GM10847 (cell line): Measurements from ENCODE around the gene SLC16A7.

Experiments used
- POLR2A ChIP-seq: IDR thresholded peaks from 2 replicates; pipeline ENCODE4 v1.6.1; 2011; ENCODE audit not compliant: insufficient read length; ENCODE audit errors: extremely low read depth

SLC16A7 gene

DNA sequence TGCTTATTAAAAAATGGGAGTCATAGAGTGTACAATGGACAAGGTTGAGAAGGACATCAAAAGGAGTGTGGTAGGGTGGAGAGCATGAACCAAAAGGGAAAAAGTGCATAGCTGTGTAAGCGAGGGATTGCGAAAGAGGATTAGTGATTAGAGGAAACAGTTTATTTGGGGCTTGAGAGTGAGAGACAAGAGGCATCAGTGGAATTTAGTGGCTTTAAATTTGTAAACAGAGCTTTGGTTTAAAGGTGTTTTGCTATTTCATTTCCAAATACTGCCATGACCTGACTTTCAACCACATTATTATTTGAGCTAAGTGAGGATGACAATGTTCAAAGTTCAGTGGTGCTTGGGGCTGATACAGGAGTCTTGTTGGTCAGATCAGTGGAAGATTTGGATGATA is 53.4 kb downstream of the SLC16A7 start:
- TF ChIP-seq POLR2A: no peak

DNA sequence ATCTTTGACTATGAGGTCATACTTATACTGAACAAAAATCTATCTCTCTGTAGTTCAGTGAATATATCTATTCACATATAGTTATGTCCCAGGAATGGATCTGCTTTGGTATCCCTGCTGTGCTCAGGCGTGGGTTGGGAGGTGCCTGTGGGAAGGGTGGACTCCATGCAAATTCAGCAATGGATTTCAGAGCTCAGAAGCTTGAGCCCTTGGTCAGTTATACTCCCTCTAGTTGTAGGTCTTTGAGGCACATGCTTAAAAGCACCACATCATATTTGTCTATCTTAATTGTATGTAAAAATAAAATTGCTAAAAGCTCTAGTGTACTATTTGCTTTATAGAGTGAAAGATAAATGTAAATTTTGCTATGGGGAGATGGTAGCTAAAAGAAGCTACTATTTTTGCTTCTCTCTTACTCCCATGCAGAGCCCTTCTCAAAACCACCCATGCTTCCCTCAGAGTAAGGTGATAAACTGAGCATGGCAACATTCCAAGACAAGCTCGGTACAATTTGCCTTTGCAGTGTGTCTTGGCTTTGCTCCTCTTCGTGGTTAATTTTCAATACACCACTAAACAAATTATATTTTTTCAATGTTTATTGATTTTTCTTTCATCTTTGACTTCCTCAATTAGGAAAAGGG is 54.9 kb downstream of the SLC16A7 start:
- no peak for TF ChIP-seq POLR2A

DNA sequence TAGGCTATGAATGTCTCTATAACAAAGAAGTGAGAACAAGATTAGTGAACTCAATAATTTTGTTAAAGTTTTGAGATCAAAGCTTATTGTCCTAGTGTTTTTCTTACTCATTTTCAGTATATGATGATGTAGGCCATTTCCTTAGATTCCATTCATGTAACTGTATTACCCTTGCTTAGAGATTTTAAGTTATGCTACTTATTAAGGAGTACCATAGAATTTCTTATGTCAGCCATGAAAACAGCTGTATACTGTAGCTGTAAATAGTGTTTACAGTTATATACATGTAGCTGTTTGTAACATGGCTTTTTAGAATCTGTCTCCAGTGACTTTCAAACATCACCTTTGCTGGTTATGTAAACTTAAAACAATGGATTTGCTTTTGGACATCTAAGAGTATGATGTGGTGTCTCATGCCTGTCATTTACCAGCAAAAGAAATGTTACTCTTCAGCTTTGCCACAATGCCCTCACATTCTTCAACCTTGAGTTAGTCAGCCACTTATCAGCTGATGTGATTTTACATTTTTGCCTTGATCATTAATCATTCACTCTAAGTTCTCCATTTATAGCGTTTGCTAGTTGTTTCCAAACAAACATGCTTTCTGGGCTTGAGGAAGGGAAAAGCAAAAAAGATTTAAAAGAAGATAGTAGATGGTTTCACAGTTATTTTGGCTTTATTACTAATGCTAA is 55.5 kb downstream of the SLC16A7 start:
- no peak for TF ChIP-seq POLR2A

- TF ChIP-seq POLR2A: no peak
Measured at GRCh38 chr12:59652130-59652529, 56.3 kb downstream of the SLC16A7 start.

DNA sequence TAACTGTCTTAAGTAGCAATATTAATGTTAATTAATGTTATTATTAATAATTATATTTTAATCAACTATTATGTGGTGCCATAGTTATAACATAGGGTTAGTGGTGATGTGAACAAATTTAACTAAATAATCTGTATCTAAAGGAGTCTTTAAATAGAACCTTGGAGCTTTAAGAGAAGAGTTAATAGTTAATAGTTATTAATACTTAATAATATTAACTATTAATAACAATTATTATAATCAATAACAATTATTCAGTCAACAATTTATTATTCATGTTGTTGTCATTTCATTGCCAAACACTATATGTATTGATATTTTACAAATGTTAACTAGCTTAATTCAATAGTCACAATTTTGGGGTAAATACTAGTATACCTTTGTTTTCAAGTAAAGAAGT is 58.2 kb downstream of the SLC16A7 start:
- TF ChIP-seq POLR2A: no peak

GRCh38 chr12:59657266-59657665 is 61.4 kb downstream of the SLC16A7 start:
- no peak for TF ChIP-seq POLR2A

DNA sequence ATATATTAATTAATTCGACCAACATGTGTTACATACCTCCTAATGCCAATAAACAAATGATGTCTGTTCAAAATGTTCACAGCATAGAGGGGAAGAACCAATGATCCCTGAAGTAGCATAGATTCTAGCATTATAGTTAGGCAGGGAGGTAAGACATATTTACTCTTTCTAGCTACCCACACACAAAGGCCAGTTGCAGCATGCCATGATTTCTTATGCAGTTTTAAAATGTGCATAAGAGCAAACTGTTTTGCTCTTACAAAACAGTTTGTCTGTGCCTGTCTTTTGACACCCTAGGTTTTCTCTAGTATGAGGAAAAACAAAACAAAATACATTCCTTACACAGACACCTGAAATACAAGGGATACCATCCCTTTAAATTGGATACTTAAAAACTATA is 61.9 kb downstream of the SLC16A7 start:
- TF ChIP-seq POLR2A: no peak

DNA sequence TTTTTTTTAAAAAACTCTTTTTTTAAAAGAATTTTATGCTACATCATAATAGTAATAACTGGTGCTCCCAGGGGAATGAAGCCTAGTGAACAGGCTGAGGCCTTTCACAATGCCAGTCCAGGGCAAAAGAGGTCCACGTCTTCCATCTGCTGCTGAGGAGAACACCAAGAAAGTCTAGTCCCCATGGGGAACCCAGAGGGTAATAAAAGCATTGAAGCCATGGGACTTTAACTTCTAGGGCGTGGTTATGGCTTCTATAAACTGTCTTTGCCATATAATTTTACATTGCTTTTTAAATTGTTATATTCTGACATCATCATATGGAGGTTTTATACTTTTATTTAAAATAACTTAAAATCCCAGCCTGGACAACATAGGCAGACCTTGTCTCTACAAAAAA is 64.3 kb downstream of the SLC16A7 start:
- no peak for TF ChIP-seq POLR2A

- TF ChIP-seq POLR2A: no peak
Measured at GRCh38 chr12:59660921-59661597, 65.2 kb downstream of the SLC16A7 start.

- TF ChIP-seq POLR2A: no peak
Measured at GRCh38 chr12:59664495-59664894, 68.7 kb downstream of the SLC16A7 start.

- no peak for TF ChIP-seq POLR2A
Measured at GRCh38 chr12:59665701-59666100, 69.9 kb downstream of the SLC16A7 start.

- no peak for TF ChIP-seq POLR2A
Measured at GRCh38 chr12:59668674-59669073, 72.8 kb downstream of the SLC16A7 start.

- TF ChIP-seq POLR2A: no peak
Measured at GRCh38 chr12:59672273-59672672, 76.4 kb downstream of the SLC16A7 start.

GRCh38 chr12:59675461-59675860 is 79.6 kb downstream of the SLC16A7 start:
- TF ChIP-seq POLR2A: no peak

- TF ChIP-seq POLR2A: no peak
Measured at GRCh38 chr12:59677857-59678256, 82.0 kb downstream of the SLC16A7 start.

DNA sequence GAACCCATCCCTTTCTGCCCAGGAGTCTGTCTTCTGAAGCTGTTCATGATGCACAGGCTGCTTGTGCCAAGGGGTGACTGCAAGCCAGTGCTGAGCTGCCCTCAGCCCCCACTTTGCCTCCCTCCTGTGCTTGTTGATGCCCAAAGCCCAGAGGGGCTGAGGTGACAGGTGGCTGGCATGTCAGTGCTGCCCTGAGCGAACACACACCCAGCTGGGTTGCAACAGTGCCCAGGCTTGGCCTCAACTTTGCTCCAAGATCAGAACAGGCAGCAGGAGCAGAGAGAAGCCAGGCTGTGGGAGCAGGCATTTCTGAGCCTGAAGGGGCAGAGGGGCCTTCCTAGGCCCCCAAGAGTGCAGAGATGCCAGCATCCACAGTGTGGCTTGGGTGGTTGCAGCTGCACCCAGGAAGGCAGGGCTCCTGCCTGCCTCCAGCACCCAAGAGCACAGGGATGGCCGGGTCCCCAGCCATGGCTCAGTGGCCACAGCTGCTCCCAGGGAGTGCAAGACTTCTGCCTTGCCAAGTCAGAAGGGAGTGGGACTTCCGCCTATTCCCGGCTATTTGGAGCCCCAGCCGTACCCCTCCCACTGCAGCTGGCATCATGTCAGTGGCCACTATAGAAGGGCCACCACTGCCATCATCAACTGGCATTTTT is 83.1 kb downstream of the SLC16A7 start:
- TF ChIP-seq POLR2A: no peak
